H9 (cell line): ENCODE results near the gene IER3. TPM values are rescaled to one million over a fixed set of nuclear protein-coding genes. Genes with fewer than 3 reads are reported as not detected.

ENCODE experiments used
- DNase-seq: peaks from one replicate; pipeline ENCODE4 v3.0.0-alpha.2; 2017
- H2AFZ ChIP-seq: one replicate; pipeline ENCODE4 v1.6.1; 2013; ENCODE audit warnings: mild to moderate bottlenecking, low read length, control low read depth, moderate library complexity
- H2AK5ac ChIP-seq: 2 replicates; pipeline ENCODE4 v1.6.1; 2013; ENCODE audit warnings: low read length, control low read depth, mixed read lengths; ENCODE audit not compliant: insufficient read length
- H2BK120ac ChIP-seq: one replicate; pipeline ENCODE4 v1.6.1; 2013; ENCODE audit warnings: low read depth, mild to moderate bottlenecking, low read length, control low read depth, inconsistent platforms; ENCODE audit not compliant: poor library complexity, severe bottlenecking
- H2BK12ac ChIP-seq: 2 replicates; pipeline ENCODE4 v1.6.1; 2013; ENCODE audit warnings: low read length, control low read depth, mixed read lengths, low read depth; ENCODE audit not compliant: insufficient read length
- H2BK15ac ChIP-seq: 2 replicates; pipeline ENCODE4 v1.6.1; 2013; ENCODE audit warnings: low read depth, low read length, control low read depth
- H2BK20ac ChIP-seq: one replicate; pipeline ENCODE4 v1.6.1; 2013; ENCODE audit warnings: low read depth, mild to moderate bottlenecking, low read length, control low read depth, inconsistent platforms; ENCODE audit not compliant: poor library complexity, severe bottlenecking
- H2BK5ac ChIP-seq: 2 replicates; pipeline ENCODE4 v1.6.1; 2013; ENCODE audit warnings: low read length, control low read depth, mixed read lengths; ENCODE audit not compliant: insufficient read length
- H3K14ac ChIP-seq: 2 replicates; pipeline ENCODE4 v1.6.1; 2013; ENCODE audit warnings: low read length, control low read depth; ENCODE audit not compliant: insufficient read depth
- H3K18ac ChIP-seq: 2 replicates; pipeline ENCODE4 v1.6.1; 2013; ENCODE audit warnings: low read depth, mild to moderate bottlenecking, mixed read lengths, low read length, control low read depth; ENCODE audit not compliant: insufficient read length
- H3K23ac ChIP-seq: 2 replicates; pipeline ENCODE4 v1.6.1; 2013; ENCODE audit warnings: low read length, control low read depth, mixed read lengths, low read depth; ENCODE audit not compliant: insufficient read length
- H3K23me2 ChIP-seq: 2 replicates; pipeline ENCODE4 v1.6.1; 2013; ENCODE audit warnings: low read depth, mild to moderate bottlenecking, mixed read lengths, low read length, control low read depth; ENCODE audit not compliant: insufficient read length, poor library complexity, severe bottlenecking
- H3K27ac ChIP-seq: 2 replicates; pipeline ENCODE4 v1.5.1; 2013; ENCODE audit warnings: low read length, control low read depth, mixed read lengths, low read depth; ENCODE audit not compliant: insufficient read length
- H3K27me3 ChIP-seq: 2 replicates; pipeline ENCODE4 v1.6.1; 2013; ENCODE audit warnings: low read length, control low read depth, inconsistent platforms; ENCODE audit not compliant: insufficient read depth
- H3K4ac ChIP-seq: 2 replicates; pipeline ENCODE4 v1.6.1; 2013; ENCODE audit warnings: low read depth, mild to moderate bottlenecking, control low read depth, inconsistent platforms, low read length, moderate library complexity
- H3K4me1 ChIP-seq: 2 replicates; pipeline ENCODE4 v1.6.1; 2013; ENCODE audit warnings: low read length, control low read depth, inconsistent platforms; ENCODE audit not compliant: insufficient read depth
- H3K4me2 ChIP-seq: 2 replicates; pipeline ENCODE4 v1.6.1; 2013; ENCODE audit warnings: low read length, control low read depth, mixed read lengths; ENCODE audit not compliant: insufficient read length, insufficient read depth
- H3K56ac ChIP-seq: 2 replicates; pipeline ENCODE4 v1.6.1; 2013; ENCODE audit warnings: low read depth, mild to moderate bottlenecking, mixed read lengths, low read length, control low read depth; ENCODE audit not compliant: insufficient read length
- H3K79me1 ChIP-seq: 2 replicates; pipeline ENCODE4 v1.6.1; 2013; ENCODE audit warnings: low read depth, mild to moderate bottlenecking, moderate library complexity, low read length, control low read depth, inconsistent platforms; ENCODE audit not compliant: insufficient read depth, poor library complexity, severe bottlenecking
- H3K79me2 ChIP-seq: 2 replicates; pipeline ENCODE4 v1.6.1; 2013; ENCODE audit warnings: low read length, control low read depth, inconsistent platforms; ENCODE audit not compliant: insufficient read depth
- H3K9ac ChIP-seq: 2 replicates; pipeline ENCODE4 v1.6.1; 2013; ENCODE audit warnings: low read length, control low read depth, mixed read lengths; ENCODE audit not compliant: insufficient read length; ENCODE audit errors: extremely low read depth
- H3K9me3 ChIP-seq: one replicate; pipeline ENCODE4 v1.6.1; 2013; ENCODE audit warnings: low read depth, low read length, inconsistent platforms; ENCODE audit not compliant: control insufficient read depth
- H3T11ph ChIP-seq: one replicate; pipeline ENCODE4 v1.6.1; 2013; ENCODE audit warnings: mild to moderate bottlenecking, low read length, control low read depth, inconsistent platforms
- H4K20me1 ChIP-seq: one replicate; pipeline ENCODE4 v1.6.1; 2013; ENCODE audit not compliant: control insufficient read depth, insufficient read length, insufficient read depth
- H4K5ac ChIP-seq: 2 replicates; pipeline ENCODE4 v1.6.1; 2013; ENCODE audit warnings: low read depth, mild to moderate bottlenecking, mixed read lengths, low read length, control low read depth; ENCODE audit not compliant: insufficient read length
- H4K8ac ChIP-seq: replicated peaks from 2 replicates; pipeline ENCODE4 v1.6.1; 2013; ENCODE audit warnings: low read length, control low read depth, mixed read lengths, low read depth; ENCODE audit not compliant: insufficient read length
- H4K91ac ChIP-seq: 2 replicates; pipeline ENCODE4 v1.6.1; 2013; ENCODE audit warnings: low read depth, mild to moderate bottlenecking, moderate library complexity, mixed read lengths, low read length, control low read depth; ENCODE audit not compliant: insufficient read length
- H3K27ac Mint-ChIP-seq, 3 experiments: 2 replicates in 2 of 3; 3 replicates in 1 of 3; pipeline ENCODE4 v1.8.0; 2020 to 2021; ENCODE audit warnings: mixed read lengths in 3 of 3, mild to moderate bottlenecking in 1 of 3, moderate library complexity in 1 of 3
- H3K27me3 Mint-ChIP-seq: 2 replicates; pipeline ENCODE4 v1.8.0; 2021; ENCODE audit warnings: low read depth, mild to moderate bottlenecking, moderate library complexity, mixed read lengths
- H3K36me3 Mint-ChIP-seq, 3 experiments: 2 replicates in 2 of 3; 3 replicates in 1 of 3; pipeline ENCODE4 v1.8.0; 2020 to 2021; ENCODE audit warnings: low read depth in 3 of 3, mixed read lengths in 3 of 3; ENCODE audit not compliant: insufficient read depth in 1 of 3
- H3K4me1 Mint-ChIP-seq, 2 experiments: 2 replicates each; pipeline ENCODE4 v1.8.0; 2020; ENCODE audit warnings: mixed read lengths in 2 of 2
- H3K4me3 Mint-ChIP-seq, 2 experiments: 2 replicates in 1 of 2; 3 replicates in 1 of 2; pipeline ENCODE4 v1.8.0; 2020 to 2021; ENCODE audit warnings: mild to moderate bottlenecking in 2 of 2, mixed read lengths in 2 of 2, moderate library complexity in 1 of 2
- H3K9me3 Mint-ChIP-seq, 2 experiments: 2 replicates in 1 of 2; 3 replicates in 1 of 2; pipeline ENCODE4 v1.8.0; 2020; ENCODE audit warnings: mild to moderate bottlenecking in 2 of 2, mixed read lengths in 2 of 2, moderate library complexity in 1 of 2
- CTCF ChIP-seq: fragments of 200-600 bp; sonication (generic); conservative IDR thresholded peaks from 3 replicates; pipeline ENCODE4 v1.8.0; 2021; ENCODE audit warnings: antibody characterized with exemption, mild to moderate bottlenecking
- WGBS: extraction: QIAGEN DNeasy Blood & Tissue Kit; methylation state at CpG from one replicate; pipeline ENCODE4 v1.1.7; 2013; ENCODE audit warnings: missing lambda C conversion rate, low lambda C conversion rate, mixed read lengths; ENCODE audit not compliant: insufficient read length; ENCODE audit errors: extremely low coverage; 5-methylcytosine and 5-hydroxymethylcytosine counted together
- total RNA-seq: library from RNA; stranded (reverse); gene quantifications from 2 replicates; pipeline ENCODE4 v1.2.1, GENCODE V29; 2021

The IER3 gene
- total RNA-seq, 1 experiment from 2014 or later, result 43.5 TPM

- Histone ChIP-seq H3T11ph (no peak overlapping the region), H3K79me1 (no peaks in the 10 kb centered on the region), H2BK15ac (no peak overlapping the region), H4K20me1 (no peaks in the 10 kb centered on the region), H3K23me2 (no peaks in the 10 kb centered on the region), H3K4ac (no peak overlapping the region), H3K4me2 (no peak overlapping the region), H3K4me1 (peaks cover 2% of the 10 kb centered on the region; the same call in 1 of the 2 replicates), H3K27me3 (no peaks in the 10 kb centered on the region; the same call in 1 of the 2 replicates), H3K56ac (no peak overlapping the region), H2AFZ (no peak overlapping the region), H4K8ac (no peak overlapping the region), H3K9ac (no peak overlapping the region), H2BK5ac (no peak overlapping the region), H2AK5ac (no peak overlapping the region), H3K79me2 (no peaks in the 10 kb centered on the region), H2BK12ac (no peak overlapping the region), H3K9me3 (no peaks in the 10 kb centered on the region), H4K5ac (no peak overlapping the region), H3K18ac (no peak overlapping the region), H2BK120ac (no peak overlapping the region), H2BK20ac (no peak overlapping the region), H4K91ac (no peak overlapping the region), H3K14ac (no peak overlapping the region; the same call in 1 of the 2 replicates), H3K23ac (no peak overlapping the region), H3K27ac (no peak overlapping the region)
- no peaks in the 10 kb centered on the region for H3K9me3 Mint-ChIP-seq
- no peaks in the 10 kb centered on the region for H3K36me3 Mint-ChIP-seq
- no CpG with 5 or more reads among the region's 12 CpGs for WGBS
- DNase-seq, result no peak
- no peak overlapping the region for H3K27ac Mint-ChIP-seq
- no peak overlapping the region for H3K4me3 Mint-ChIP-seq
- peaks cover 18 to 30% of the 10 kb centered on the region in 2 experiments for H3K4me1 Mint-ChIP-seq
- no peak for TF ChIP-seq CTCF
- peaks cover 3% of the 10 kb centered on the region; the same call in 1 of the 2 replicates for H3K27me3 Mint-ChIP-seq
Measured at GRCh38 chr6:30749554-30750378, 5.4 kb upstream of the IER3 start.
